HG03521 (cell line): Measurements from ENCODE around the gene AVPR1B.

Source experiments
- ATAC-seq: cut with Tn5 transposase; IDR thresholded peaks from one replicate; pipeline ENCODE4 v1.9.1; 2021; ENCODE audit warnings: mild to moderate bottlenecking, moderate library complexity; ENCODE audit not compliant: unreplicated experiment

Gene AVPR1B

GRCh38 chr1:206117151-206117948 lies at the start of gene AVPR1B:
Gene AVPR1B (minus strand): TSS chr1:206117388. CDS start chr1:206116890, 498 bp downstream.
- no peak for ATAC-seq

- no peak for ATAC-seq
These were observed 28.6 kb upstream of the AVPR1B start for GRCh38 chr1:206145771-206146290.

GRCh38 chr1:206144605-206145004 lies 27.4 kb upstream of the AVPR1B start:
- no peak for ATAC-seq

GRCh38 chr1:206143537-206144172 lies 26.5 kb upstream of the AVPR1B start:
- no peak for ATAC-seq

GRCh38 chr1:206142770-206143169 lies 25.6 kb upstream of the AVPR1B start:
- ATAC-seq = no peak

- no peak for ATAC-seq
These were observed 24.8 kb upstream of the AVPR1B start for GRCh38 chr1:206142011-206142410.

- no peak for ATAC-seq
These were observed 19.1 kb upstream of the AVPR1B start for GRCh38 chr1:206136241-206136640.

GRCh38 chr1:206135248-206135647 lies 18.1 kb upstream of the AVPR1B start:
- ATAC-seq = no peak

GRCh38 chr1:206133751-206134415 lies 16.7 kb upstream of the AVPR1B start:
- ATAC-seq = no peak

- no peak for ATAC-seq
These were observed 13.8 kb upstream of the AVPR1B start for GRCh38 chr1:206131037-206131436.

- ATAC-seq = no peak
These were observed 11.0 kb upstream of the AVPR1B start for GRCh38 chr1:206128196-206128595.

- ATAC-seq = no peak
These were observed 10.1 kb upstream of the AVPR1B start for GRCh38 chr1:206127336-206127735.

- no peak for ATAC-seq
These were observed 8.2 kb upstream of the AVPR1B start for GRCh38 chr1:206125346-206125745.

- no peak for ATAC-seq
These were observed 5.5 kb upstream of the AVPR1B start for GRCh38 chr1:206122686-206123085.

GRCh38 chr1:206121269-206121668 lies 4.1 kb upstream of the AVPR1B start:
- ATAC-seq = no peak

GRCh38 chr1:206120406-206120805 lies 3.2 kb upstream of the AVPR1B start:
- no peak for ATAC-seq

GRCh38 chr1:206116873-206117150 lies 376 bp downstream of the AVPR1B start:
- no peak for ATAC-seq

GRCh38 chr1:206116191-206116872 lies 856 bp downstream of the AVPR1B start:
- ATAC-seq = no peak

- ATAC-seq = no peak
These were observed 1.4 kb downstream of the AVPR1B start for GRCh38 chr1:206115791-206116190.

- ATAC-seq = no peak
These were observed 2.2 kb downstream of the AVPR1B start for GRCh38 chr1:206114692-206115640.
